H1 (cell line): Measurements from ENCODE around the gene UVSSA. TPM values are rescaled to one million over a fixed set of nuclear protein-coding genes. Genes with fewer than 3 reads are reported as not detected.

Experiments used
- CTCF ChIA-PET: fragments of 300-600 bp; sonication (Branson Sonifier 250); formaldehyde crosslinking; loops from one replicate; lab custom pipeline; 2021; ENCODE audit not compliant: partially characterized antibody; lab: Charles Lee
- POLR2A ChIA-PET: fragments of 300-600 bp; sonication (Branson Sonifier 250); formaldehyde crosslinking; loops from one replicate; lab custom pipeline; 2021; ENCODE audit warnings: inconsistent platforms; ENCODE audit not compliant: partially characterized antibody; lab: Charles Lee
- DNase-seq, 2 experiments: peaks; one replicate each; pipeline versions ENCODE4 v3.0.0 to v3.0.0-alpha.2; 2010 to 2022; ENCODE audit warnings: low spot score in 2 of 2, low read depth in 1 of 2, mixed read lengths in 1 of 2
- FAIRE-seq: peaks from 2 replicates; lab custom pipeline; 2011; peaks lifted over from hg19 to GRCh38; lab: Jason Lieb, UNC
- H2AFZ ChIP-seq: 2 replicates; pipeline ENCODE4 v1.8.1; 2012; ENCODE audit warnings: low read length, inconsistent platforms
- H2AK5ac ChIP-seq: 2 replicates; pipeline ENCODE4 v1.6.1; 2013; ENCODE audit warnings: low read depth, low read length
- H2BK120ac ChIP-seq: replicated peaks from 2 replicates; pipeline ENCODE3; 2013; ENCODE audit warnings: low read depth, low read length, inconsistent platforms
- H2BK12ac ChIP-seq: 2 replicates; pipeline ENCODE4 v1.6.1; 2013; ENCODE audit warnings: low read depth, low read length
- H2BK15ac ChIP-seq: 2 replicates; pipeline ENCODE4 v1.6.1; 2013; ENCODE audit warnings: low read length
- H2BK20ac ChIP-seq: 2 replicates; pipeline ENCODE4 v1.6.1; 2013; ENCODE audit warnings: low read length
- H2BK5ac ChIP-seq: 2 replicates; pipeline ENCODE4 v1.6.1; 2013; ENCODE audit warnings: low read depth, low read length
- H3K14ac ChIP-seq: 2 replicates; pipeline ENCODE4 v1.6.1; 2013; ENCODE audit warnings: inconsistent platforms; ENCODE audit not compliant: insufficient read length
- H3K18ac ChIP-seq: 2 replicates; pipeline ENCODE4 v1.6.1; 2013; ENCODE audit warnings: low read length; ENCODE audit errors: extremely low read depth
- H3K23ac ChIP-seq: 2 replicates; pipeline ENCODE4 v1.6.1; 2013; ENCODE audit warnings: inconsistent platforms; ENCODE audit not compliant: insufficient read length
- H3K23me2 ChIP-seq: 2 replicates; pipeline ENCODE4 v1.6.1; 2013; ENCODE audit warnings: low read depth, low read length
- H3K27ac ChIP-seq: 2 replicates; pipeline ENCODE4 v1.6.1; 2011; ENCODE audit warnings: low read depth, low read length, inconsistent platforms
- H3K27me3 ChIP-seq, 4 experiments: replicated peaks in 1 of 4; 1 replicate in 1 of 4; 2 replicates in 3 of 4; pipeline versions ENCODE4 v1.6.1 to v1.8.1; 2011 to 2013; ENCODE audit warnings: low read length in 3 of 4, mild to moderate bottlenecking in 3 of 4, inconsistent platforms in 2 of 4, mixed read lengths in 2 of 4, moderate library complexity in 1 of 4; ENCODE audit not compliant: control insufficient read depth in 3 of 4, insufficient read depth in 3 of 4; ENCODE audit errors: extremely low read depth in 1 of 4
- H3K36me3 ChIP-seq, 4 experiments: 2 replicates each; pipeline versions ENCODE4 v1.6.1 to v1.8.1; 2011 to 2013; ENCODE audit warnings: mild to moderate bottlenecking in 4 of 4, low read length in 3 of 4, moderate library complexity in 2 of 4, control low read depth in 1 of 4, inconsistent platforms in 1 of 4; ENCODE audit not compliant: insufficient read depth in 4 of 4, control insufficient read depth in 2 of 4
- H3K4ac ChIP-seq: replicated peaks from 2 replicates; pipeline ENCODE3; 2013; ENCODE audit warnings: low read length, low read depth, mixed read lengths, inconsistent platforms; ENCODE audit not compliant: insufficient read length
- H3K4me1 ChIP-seq, 4 experiments: replicated peaks in 1 of 4; 1 replicate in 1 of 4; 2 replicates in 3 of 4; pipeline versions ENCODE4 v1.6.1 to v1.8.1; 2011 to 2013; ENCODE audit warnings: low read length in 3 of 4, inconsistent platforms in 2 of 4, mixed read lengths in 1 of 4; ENCODE audit not compliant: insufficient read depth in 4 of 4, control insufficient read depth in 3 of 4
- H3K4me2 ChIP-seq, 2 experiments: 2 replicates each; pipeline versions ENCODE4 v1.6.1 to v1.8.1; 2011 to 2013; ENCODE audit warnings: low read depth in 2 of 2, low read length in 2 of 2, control low read depth in 1 of 2, inconsistent platforms in 1 of 2, mild to moderate bottlenecking in 1 of 2; ENCODE audit not compliant: insufficient read depth in 1 of 2
- H3K4me3 ChIP-seq, 4 experiments: fragments of 200-600, 300-600 bp in 1 of 4; sonication (generic), shearing (Covaris generic), sonication (Bioruptor Twin) in 1 of 4; 2 replicates each; pipeline versions ENCODE4 v1.5.1 to v1.8.1; 2011 to 2016; ENCODE audit warnings: low read length in 4 of 4, low read depth in 3 of 4, control low read depth in 2 of 4, inconsistent platforms in 2 of 4, mild to moderate bottlenecking in 2 of 4, mixed read lengths in 1 of 4, moderate library complexity in 1 of 4; ENCODE audit not compliant: insufficient read depth in 2 of 4; ENCODE audit errors: extremely low read depth in 1 of 4
- H3K56ac ChIP-seq: replicated peaks from 2 replicates; pipeline ENCODE3; 2013; ENCODE audit warnings: low read depth, mild to moderate bottlenecking, mixed read lengths, low read length, inconsistent platforms; ENCODE audit not compliant: insufficient read length
- H3K79me1 ChIP-seq: 2 replicates; pipeline ENCODE4 v1.6.1; 2013; ENCODE audit warnings: low read depth, low read length, control low read depth
- H3K79me2 ChIP-seq, 2 experiments: 2 replicates each; pipeline versions ENCODE4 v1.6.1 to v1.8.1; 2012 to 2013; ENCODE audit warnings: low read length in 2 of 2, mild to moderate bottlenecking in 2 of 2, inconsistent platforms in 1 of 2; ENCODE audit not compliant: insufficient read depth in 2 of 2, control insufficient read depth in 1 of 2
- H3K9ac ChIP-seq, 4 experiments: replicated peaks in 1 of 4; 1 replicate in 1 of 4; 2 replicates in 3 of 4; pipeline versions ENCODE4 v1.6.1 to v1.8.1; 2011 to 2013; ENCODE audit warnings: low read depth in 3 of 4, low read length in 3 of 4, control low read depth in 2 of 4, mild to moderate bottlenecking in 2 of 4, moderate library complexity in 2 of 4, inconsistent platforms in 1 of 4; ENCODE audit errors: extremely low read depth in 1 of 4
- H3K9me3 ChIP-seq, 2 experiments: 2 replicates each; pipeline versions ENCODE4 v1.6.1 to v1.8.1; 2012 to 2013; ENCODE audit warnings: mild to moderate bottlenecking in 2 of 2, moderate library complexity in 2 of 2, control low read depth in 1 of 2, inconsistent platforms in 1 of 2, low read depth in 1 of 2, low read length in 1 of 2, mixed read lengths in 1 of 2; ENCODE audit not compliant: insufficient read depth in 2 of 2
- H4K20me1 ChIP-seq, 2 experiments: replicated peaks in 1 of 2; 2 replicates each; pipeline versions ENCODE3 to v1.8.1; 2011 to 2013; ENCODE audit warnings: inconsistent platforms in 2 of 2, low read length in 2 of 2, mild to moderate bottlenecking in 1 of 2; ENCODE audit not compliant: insufficient read depth in 2 of 2, control insufficient read depth in 1 of 2
- H4K5ac ChIP-seq: 2 replicates; pipeline ENCODE4 v1.6.1; 2013; ENCODE audit warnings: low read length, low read depth, mixed read lengths, inconsistent platforms; ENCODE audit not compliant: insufficient read length
- H4K8ac ChIP-seq: 2 replicates; pipeline ENCODE4 v1.8.0; 2013; ENCODE audit warnings: mild to moderate bottlenecking, moderate library complexity, low read length, inconsistent platforms; ENCODE audit not compliant: insufficient read depth; ENCODE audit errors: extremely low read depth
- H4K91ac ChIP-seq: replicated peaks from 2 replicates; pipeline ENCODE3; 2013; ENCODE audit warnings: low read length, mixed read lengths, inconsistent platforms; ENCODE audit not compliant: insufficient read length
- SP1 ChIP-seq: IDR thresholded peaks from 2 replicates; pipeline ENCODE4 v1.6.1; 2011; ENCODE audit warnings: low read depth, low read length
- SUZ12 ChIP-seq: fragments of 200-600 bp; sonication (generic); IDR thresholded peaks from 2 replicates; pipeline ENCODE4 v1.6.1; 2012; ENCODE audit warnings: mild to moderate bottlenecking, inconsistent platforms, low read length, moderate library complexity, mixed read lengths
- WGBS, 2 experiments: shearing (Covaris generic) in 1 of 2; methylation state at CpG; one replicate each; pipeline versions ENCODE4 v1.1.6 to v1.1.7; 2013 to 2015; ENCODE audit warnings: low lambda C conversion rate in 2 of 2, mixed read lengths in 2 of 2, inconsistent platforms in 1 of 2, low coverage in 1 of 2, missing lambda C conversion rate in 1 of 2; ENCODE audit not compliant: insufficient replicate concordance in 2 of 2, insufficient coverage in 1 of 2, insufficient read length in 1 of 2; ENCODE audit errors: extremely low coverage in 1 of 2, missing lambda C conversion rate in 1 of 2; 5-methylcytosine and 5-hydroxymethylcytosine counted together
- polyA plus RNA-seq, 7 experiments: library from polyadenylated mRNA; depleted of rRNA in 3 of 7; stranded (reverse) in 5 of 7; unstranded in 2 of 7; fragments of >200 nt in 5 of 7; fragments of 200-250 nt in 2 of 7; gene quantifications; 1 replicate in 5 of 7; 2 replicates in 1 of 7; 4 replicates in 1 of 7; pipeline versions ENCODE4 v1.2.1 to v1.2.3, GENCODE V29; 2011 to 2013; ENCODE audit warnings: missing spikeins in 2 of 7, mixed read lengths in 2 of 7
- total RNA-seq: library from RNA; stranded (reverse); fragmentation: NEBNext Ultra II Directional; extraction: Animal tissue kit (Norgen Biotek cat#: 25700); gene quantifications from 2 replicates; pipeline ENCODE4 v1.2.1, GENCODE V29; 2021

The UVSSA gene
- total and polyA plus RNA-seq, 2 of the 8 experiments (the other 6 are each of a cell fraction or from before 2014, with no cell fraction given) = 14.5 to 19.4 TPM

- Histone ChIP-seq H3K27ac (no peak overlapping the region), H3K27me3 (no peaks in the 10 kb centered on the region), H2BK5ac (no peak overlapping the region), H2AFZ (no peak overlapping the region), H3K4me1 (peaks cover 0 to 2% (median 0%) of the 10 kb centered on the region in 4 experiments; a peak in 1 of 7 replicates), H2AK5ac (no peak overlapping the region), H3K36me3 (no peaks in the 10 kb centered on the region), H3K23ac (no peak overlapping the region), H3K4ac (no peak overlapping the region), H4K91ac (no peak overlapping the region), H3K14ac (no peak overlapping the region), H3K4me3 (no peak overlapping the region), H4K8ac (no peak overlapping the region), H2BK120ac (no peak overlapping the region), H2BK12ac (no peak overlapping the region), H3K23me2 (no peaks in the 10 kb centered on the region), H2BK15ac (no peak overlapping the region), H3K9ac (no peak overlapping the region), H3K56ac (no peak overlapping the region), H4K5ac (no peak overlapping the region), H3K79me1 (no peaks in the 10 kb centered on the region), H3K18ac (no peak overlapping the region), H3K4me2 (no peak overlapping the region), H3K9me3 (no peaks in the 10 kb centered on the region), H3K79me2 (no peaks in the 10 kb centered on the region), H2BK20ac (no peak overlapping the region), H4K20me1 (peaks cover 0 to 11% of the 10 kb centered on the region in 2 experiments)
- DNase-seq (no peak), FAIRE-seq (no peak)
- ChIA-PET CTCF (interaction anchor here (1.2 to 2.2 kb wide), 7 partner anchors 9 to 260 kb away, joined by 3 to 13 read pairs (median 5); no protein-coding TSS in a partner anchor), POLR2A (interaction anchor here (0.7 to 1.5 kb wide), 2 partner anchors 8 to 119 kb away, joined by 3 read pairs; no protein-coding TSS in a partner anchor)
- WGBS, 2 experiments = 100% methylated on average over 22 of the region's 22 CpGs; no CpG with 5 or more reads in 1 of the 2 experiments
- TF ChIP-seq SUZ12 (no peak), SP1 (no peak)
Observed at GRCh38 chr4:1369479-1370079, 22.6 kb downstream of the UVSSA start.
